ENCODE data around the gene SLC12A7. TPM values are rescaled to one million over a fixed set of nuclear protein-coding genes. Genes with fewer than 3 reads are reported as not detected.

SLC12A7 gene
- polyA plus RNA-seq, 1 donor (not counting 4 experiments of a cell fraction or from before 2014, with no cell fraction given), result 1.5 TPM

- H3K79me2 ChIP-seq (ENCODE audit: control insufficient read depth, insufficient read depth, low read length), result no peaks in the 10 kb centered on the region
- no peaks in the 10 kb centered on the region for H3K36me3 ChIP-seq (ENCODE audit: control insufficient read depth in 2 of 2, extremely low read depth in 1 of 2, insufficient read depth in 2 of 2, low read length in 2 of 2)
- no peak overlapping the region for H3K4me2 ChIP-seq (ENCODE audit: control insufficient read depth, extremely low read depth, insufficient read depth, low read depth, low read length)
- no peaks in the 10 kb centered on the region for H3K4me1 ChIP-seq (ENCODE audit: control insufficient read depth, extremely low read depth, insufficient read depth, low read length)
- H3K27me3 ChIP-seq (ENCODE audit: control insufficient read depth, extremely low read depth, insufficient read depth, low read length), result peaks cover 12% of the 10 kb centered on the region
- H2AFZ ChIP-seq (ENCODE audit: control insufficient read depth, low read length), result no peak overlapping the region
- H3K27ac ChIP-seq (ENCODE audit: control insufficient read depth, insufficient read depth, low read length), result no peak overlapping the region
- dilution Hi-C loops (cut with MboI; ENCODE audit: extremely low pct_ligation_motif_present, low sequenced_read_pairs), result no loop called here
- H3K9me1 ChIP-seq (ENCODE audit: control insufficient read depth, extremely low read depth, insufficient read depth, low read length), result no peaks in the 10 kb centered on the region
- FAIRE-seq (no peak), DNase-seq (ENCODE audit: low read depth, low spot score) (no peak)
- no peak overlapping the region for H3K9ac ChIP-seq (ENCODE audit: control insufficient read depth, extremely low read depth, insufficient read depth, low read length)
- no peaks in the 10 kb centered on the region for H3K9me3 ChIP-seq (ENCODE audit: control insufficient read depth, low read depth, low read length)
- no peaks in the 10 kb centered on the region for H4K20me1 ChIP-seq (ENCODE audit: control insufficient read depth, extremely low read depth, insufficient read depth, low read length)
- H3K4me3 ChIP-seq (ENCODE audit: control insufficient read depth in 2 of 3, extremely low read depth in 1 of 3, insufficient read depth in 2 of 3, low read depth in 1 of 3, low read length in 3 of 3), result no peak overlapping the region
- TF ChIP-seq CTCF (optimal IDR thresholded peaks at IDR 0.05 in 1 of 3, IDR thresholded peaks at IDR 0.05 in 1 of 3, conservative IDR thresholded peaks at IDR 0.05 in 1 of 3; ENCODE audit: extremely low read depth in 1 of 3, insufficient read depth in 2 of 3, low read length in 3 of 3) (no peak), EZH2 (IDR thresholded peaks at IDR 0.05; ENCODE audit: low read length) (no peak)
These were observed 8.8 kb downstream of the SLC12A7 start for GRCh38 chr5:1103093-1103492.

- no peak overlapping the region for H3K27ac ChIP-seq (ENCODE audit: control insufficient read depth, insufficient read depth, low read length)
- dilution Hi-C loops (cut with MboI; ENCODE audit: extremely low pct_ligation_motif_present, low sequenced_read_pairs), result no loop called here
These were observed 9.7 kb downstream of the SLC12A7 start for GRCh38 chr5:1101961-1102713.

More at GRCh38 chr5:1101961-1102713, 9.7 kb downstream of the SLC12A7 start:
- Histone ChIP-seq H3K4me1 (ENCODE audit: control insufficient read depth, extremely low read depth, insufficient read depth, low read length) (no peaks in the 10 kb centered on the region), H3K4me2 (ENCODE audit: control insufficient read depth, extremely low read depth, insufficient read depth, low read depth, low read length) (no peak overlapping the region), H2AFZ (ENCODE audit: control insufficient read depth, low read length) (no peak overlapping the region), H3K9me1 (ENCODE audit: control insufficient read depth, extremely low read depth, insufficient read depth, low read length) (no peaks in the 10 kb centered on the region), H3K27me3 (ENCODE audit: control insufficient read depth, extremely low read depth, insufficient read depth, low read length) (peaks cover 12% of the 10 kb centered on the region), H4K20me1 (ENCODE audit: control insufficient read depth, extremely low read depth, insufficient read depth, low read length) (no peaks in the 10 kb centered on the region), H3K9ac (ENCODE audit: control insufficient read depth, extremely low read depth, insufficient read depth, low read length) (no peak overlapping the region), H3K36me3 (ENCODE audit: control insufficient read depth in 2 of 2, extremely low read depth in 1 of 2, insufficient read depth in 2 of 2, low read length in 2 of 2) (no peaks in the 10 kb centered on the region), H3K79me2 (ENCODE audit: control insufficient read depth, insufficient read depth, low read length) (no peaks in the 10 kb centered on the region), H3K9me3 (ENCODE audit: control insufficient read depth, low read depth, low read length) (no peaks in the 10 kb centered on the region), H3K4me3 (ENCODE audit: control insufficient read depth in 2 of 3, extremely low read depth in 1 of 3, insufficient read depth in 2 of 3, low read depth in 1 of 3, low read length in 3 of 3) (no peak overlapping the region)
- TF ChIP-seq EZH2 (IDR thresholded peaks at IDR 0.05; ENCODE audit: low read length) (no peak), CTCF (optimal IDR thresholded peaks at IDR 0.05 in 1 of 3, IDR thresholded peaks at IDR 0.05 in 1 of 3, conservative IDR thresholded peaks at IDR 0.05 in 1 of 3; ENCODE audit: extremely low read depth in 1 of 3, insufficient read depth in 2 of 3, low read length in 3 of 3) (no peak)
- DNase-seq (ENCODE audit: low read depth, low spot score) (no peak), FAIRE-seq (no peak)

Data from keratinocyte (primary cell).